Stimulated activated CD8-positive, alpha-beta memory T cell treated with anti-CD3 and anti-CD28 coated beads, Interleukin-7, amount 100 ng/mL, for 1 hour (primary cell): ENCODE results near the gene PLEKHG4.

Experiments
- DNase-seq, 2 donors: peaks; one replicate each; pipeline ENCODE4 v3.0.0-alpha.2; 2020; ENCODE audit warnings: low read depth in 2 of 2

PLEKHG4 gene

GRCh38 chr16:67326472-67327309 is 47.4 kb downstream of the PLEKHG4 start, which contains the start of the genes KCTD19 and LRRC36:
KCTD19 (minus strand) TSS chr16:67326741; CDS start chr16:67326707, 34 bp downstream.
LRRC36 (plus strand) TSS chr16:67326815; CDS start chr16:67326863, 48 bp downstream.
- DNase-seq, result peak; percentile 25 to 35

- no peak for DNase-seq
These were observed 48.4 kb downstream of the PLEKHG4 start for GRCh38 chr16:67327743-67328142.

- DNase-seq, result no peak
These were observed 50.6 kb downstream of the PLEKHG4 start for GRCh38 chr16:67329901-67330300.

DNA sequence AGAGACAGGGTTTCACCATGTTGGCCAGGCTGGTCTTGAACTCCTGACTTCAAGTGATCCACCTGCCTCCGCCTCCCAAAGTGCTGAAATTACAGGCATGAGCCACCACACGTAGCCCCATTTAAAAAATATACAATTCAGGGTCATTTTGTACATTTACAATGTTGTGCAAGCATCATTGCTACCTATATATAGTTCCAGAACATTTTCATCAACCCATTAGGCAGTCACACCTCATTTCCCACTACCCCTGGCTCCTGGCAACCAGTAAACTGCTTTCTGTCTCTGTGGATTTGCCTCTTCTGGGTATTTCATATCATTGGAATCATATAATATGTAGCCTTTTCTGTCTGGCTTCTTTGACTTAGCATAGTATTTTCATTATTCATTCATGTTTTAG is 54.0 kb downstream of the PLEKHG4 start:
- no peak for DNase-seq

- no peak for DNase-seq
These were observed 56.8 kb downstream of the PLEKHG4 start for GRCh38 chr16:67336116-67336515.

DNA sequence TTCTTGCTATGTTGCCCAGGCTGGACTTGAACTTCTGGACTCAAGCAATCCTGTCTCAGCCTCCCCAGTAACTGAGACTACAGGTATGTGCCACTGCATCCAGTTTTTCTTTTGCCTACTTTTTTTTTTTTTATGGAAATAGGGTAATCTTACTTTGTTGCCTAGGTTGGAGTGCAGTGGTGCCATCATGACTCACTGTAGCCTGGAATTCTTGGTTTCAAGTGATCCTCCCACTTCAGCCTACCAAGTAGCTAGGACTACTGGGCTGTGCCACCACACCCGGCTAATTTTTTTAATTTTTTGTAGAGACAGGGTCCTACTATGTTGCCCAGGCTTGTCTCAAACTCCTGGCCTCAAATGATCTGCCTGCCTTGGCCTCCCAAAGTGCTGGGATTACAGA is 57.3 kb downstream of the PLEKHG4 start:
- DNase-seq, result no peak
